Measurements from ENCODE around the gene LAMC1.
A peak's percentile ranks its signal among the peaks of the same experiment; 100 is the strongest.

The LAMC1 gene

DNA sequence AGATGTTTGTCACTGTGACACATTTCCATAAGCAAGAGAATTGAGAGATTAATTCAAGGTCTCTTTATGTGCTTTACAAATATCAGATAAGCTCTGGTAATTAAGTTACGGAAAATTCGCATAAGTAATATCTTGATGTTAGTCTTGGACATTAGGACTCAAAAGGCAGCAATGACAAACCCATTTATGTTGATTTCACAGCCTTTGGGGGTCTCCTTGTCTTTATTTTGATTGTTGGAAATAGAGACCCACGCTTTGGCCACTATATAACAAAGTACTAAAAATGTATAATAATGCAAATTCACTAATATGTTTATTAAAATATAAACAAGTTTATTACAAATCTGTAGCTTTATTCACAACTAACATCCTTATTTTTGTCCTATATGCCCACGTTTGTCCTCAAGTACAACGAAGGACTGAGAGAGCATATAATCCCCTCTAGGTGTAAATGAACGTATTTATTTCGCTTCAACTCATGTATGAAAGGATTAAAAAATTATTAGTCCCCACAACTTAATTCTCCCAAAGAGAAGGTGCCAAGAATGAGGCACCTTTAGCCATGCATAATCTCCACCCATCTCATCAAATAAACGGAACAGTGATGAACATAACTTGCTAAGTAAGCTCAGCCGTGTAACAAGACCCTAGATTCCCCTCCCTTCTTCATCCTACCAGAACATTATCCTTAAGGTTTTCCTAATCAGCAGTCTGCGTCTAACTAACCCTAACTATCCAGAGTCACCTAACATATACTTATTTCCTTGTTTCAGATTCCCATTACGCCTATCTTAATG lies 1.6 kb upstream of the LAMC1 start:
- DNase-seq: no peak

DNA sequence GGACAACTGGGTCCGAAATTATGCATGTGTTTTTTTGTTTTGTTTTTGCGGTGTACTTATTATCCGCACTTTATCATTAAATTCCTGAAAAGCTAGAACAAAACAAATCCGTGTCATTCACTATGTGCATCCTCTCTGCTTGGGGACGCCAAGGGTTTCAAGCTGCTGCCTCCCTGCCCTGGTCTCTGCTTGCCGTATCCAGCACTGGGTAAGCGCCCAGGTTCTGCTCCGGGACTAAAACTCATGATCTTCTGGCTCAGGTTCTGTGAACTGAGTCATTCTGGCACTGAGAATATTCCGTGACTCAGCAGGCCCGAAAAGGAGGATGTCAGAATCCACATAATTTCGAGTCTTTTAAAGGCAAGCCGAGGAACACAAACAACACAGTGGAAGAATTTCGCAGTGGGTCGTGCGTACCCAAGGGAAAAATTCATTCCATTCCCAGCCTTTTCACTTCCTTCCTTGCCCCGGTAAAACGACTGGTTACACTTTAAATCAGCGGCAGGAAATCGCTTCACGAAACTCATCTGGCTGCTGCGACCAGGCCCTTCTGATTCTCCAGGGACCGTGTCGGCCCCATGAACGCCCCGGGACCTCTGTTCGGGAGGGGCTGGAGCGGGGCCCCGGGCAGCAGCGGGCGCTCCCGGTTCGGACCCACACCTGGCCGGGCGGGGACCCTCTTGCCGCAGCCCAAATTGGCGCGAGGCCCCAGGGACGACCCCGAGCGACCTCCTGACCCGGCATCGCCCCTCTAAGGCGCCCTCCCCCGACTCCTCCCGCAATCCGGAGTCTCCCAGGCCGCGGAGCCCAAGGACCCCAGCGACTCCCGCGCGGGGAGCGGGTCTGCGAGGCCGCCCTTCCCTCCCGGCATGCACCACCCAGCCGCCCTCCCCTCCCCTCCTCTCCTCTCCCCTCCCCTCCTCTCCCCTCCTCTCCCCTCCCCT lies 746 bp upstream of the LAMC1 start:
- DNase-seq: peak; percentile 37

DNA sequence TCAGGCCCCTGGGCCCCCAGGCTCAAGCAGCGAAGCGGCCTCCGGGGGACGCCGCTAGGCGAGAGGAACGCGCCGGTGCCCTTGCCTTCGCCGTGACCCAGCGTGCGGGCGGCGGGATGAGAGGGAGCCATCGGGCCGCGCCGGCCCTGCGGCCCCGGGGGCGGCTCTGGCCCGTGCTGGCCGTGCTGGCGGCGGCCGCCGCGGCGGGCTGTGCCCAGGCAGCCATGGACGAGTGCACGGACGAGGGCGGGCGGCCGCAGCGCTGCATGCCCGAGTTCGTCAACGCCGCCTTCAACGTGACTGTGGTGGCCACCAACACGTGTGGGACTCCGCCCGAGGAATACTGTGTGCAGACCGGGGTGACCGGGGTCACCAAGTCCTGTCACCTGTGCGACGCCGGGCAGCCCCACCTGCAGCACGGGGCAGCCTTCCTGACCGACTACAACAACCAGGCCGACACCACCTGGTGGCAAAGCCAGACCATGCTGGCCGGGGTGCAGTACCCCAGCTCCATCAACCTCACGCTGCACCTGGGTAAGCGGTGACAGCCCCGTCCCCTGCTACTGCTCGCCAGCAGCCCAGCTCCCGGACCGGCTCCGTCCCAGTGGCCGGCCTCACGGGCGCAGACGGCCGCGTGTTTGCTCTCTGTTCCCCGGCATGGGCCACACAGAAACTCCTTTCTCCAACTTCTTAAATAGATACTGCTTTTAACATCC lies 539 bp downstream of the LAMC1 start:
- peak; percentile 33 for DNase-seq

DNA sequence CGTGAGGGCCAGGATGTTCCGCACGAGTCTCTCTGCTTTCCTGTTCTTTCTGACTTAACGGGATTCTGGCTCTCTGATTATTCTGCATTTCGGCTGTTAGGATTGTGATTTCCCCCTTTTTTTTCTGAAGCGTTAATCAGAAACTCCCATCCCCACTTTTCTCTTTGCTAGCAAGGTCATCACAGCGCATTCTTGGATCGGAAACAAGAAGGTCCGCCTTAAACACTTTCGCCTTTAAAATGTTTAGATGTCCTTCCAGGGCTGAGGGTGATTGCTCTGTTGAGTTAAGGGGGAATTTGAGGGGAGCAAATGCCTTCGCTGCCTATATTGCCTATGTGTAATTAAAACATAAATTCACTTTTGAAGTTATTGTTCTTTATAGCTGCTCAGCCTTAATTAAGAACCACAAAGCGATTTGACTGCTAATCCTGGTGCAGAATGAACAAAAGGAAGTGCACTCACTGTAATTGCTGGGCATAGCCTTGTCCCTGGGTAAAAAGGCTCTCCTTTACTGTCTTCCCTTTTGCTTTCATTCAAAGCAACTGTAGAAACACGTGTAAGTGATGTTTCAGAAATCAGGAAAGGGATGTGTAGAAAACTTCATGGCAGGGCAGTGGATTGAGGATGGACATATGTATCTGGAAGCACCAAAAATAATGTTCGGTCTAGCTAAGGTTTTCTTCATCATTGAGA lies 1.2 kb downstream of the LAMC1 start:
- DNase-seq: no peak

DNA sequence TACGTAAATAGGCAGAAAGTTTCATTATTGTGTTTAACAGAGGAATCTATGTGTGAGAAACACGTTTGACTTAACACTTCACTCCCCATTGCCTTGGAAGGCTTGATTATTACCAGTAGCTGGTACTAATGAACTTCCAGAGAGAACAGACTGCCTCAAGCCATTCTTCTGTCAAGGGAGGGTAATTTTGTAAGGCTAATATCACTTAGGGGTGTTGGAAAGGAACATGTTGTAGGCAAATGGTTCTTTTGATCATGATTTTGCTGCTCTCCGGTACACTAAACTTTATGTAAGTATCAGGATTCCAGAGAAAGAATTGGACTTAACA lies 1.8 kb downstream of the LAMC1 start:
- DNase-seq: no peak

DNA sequence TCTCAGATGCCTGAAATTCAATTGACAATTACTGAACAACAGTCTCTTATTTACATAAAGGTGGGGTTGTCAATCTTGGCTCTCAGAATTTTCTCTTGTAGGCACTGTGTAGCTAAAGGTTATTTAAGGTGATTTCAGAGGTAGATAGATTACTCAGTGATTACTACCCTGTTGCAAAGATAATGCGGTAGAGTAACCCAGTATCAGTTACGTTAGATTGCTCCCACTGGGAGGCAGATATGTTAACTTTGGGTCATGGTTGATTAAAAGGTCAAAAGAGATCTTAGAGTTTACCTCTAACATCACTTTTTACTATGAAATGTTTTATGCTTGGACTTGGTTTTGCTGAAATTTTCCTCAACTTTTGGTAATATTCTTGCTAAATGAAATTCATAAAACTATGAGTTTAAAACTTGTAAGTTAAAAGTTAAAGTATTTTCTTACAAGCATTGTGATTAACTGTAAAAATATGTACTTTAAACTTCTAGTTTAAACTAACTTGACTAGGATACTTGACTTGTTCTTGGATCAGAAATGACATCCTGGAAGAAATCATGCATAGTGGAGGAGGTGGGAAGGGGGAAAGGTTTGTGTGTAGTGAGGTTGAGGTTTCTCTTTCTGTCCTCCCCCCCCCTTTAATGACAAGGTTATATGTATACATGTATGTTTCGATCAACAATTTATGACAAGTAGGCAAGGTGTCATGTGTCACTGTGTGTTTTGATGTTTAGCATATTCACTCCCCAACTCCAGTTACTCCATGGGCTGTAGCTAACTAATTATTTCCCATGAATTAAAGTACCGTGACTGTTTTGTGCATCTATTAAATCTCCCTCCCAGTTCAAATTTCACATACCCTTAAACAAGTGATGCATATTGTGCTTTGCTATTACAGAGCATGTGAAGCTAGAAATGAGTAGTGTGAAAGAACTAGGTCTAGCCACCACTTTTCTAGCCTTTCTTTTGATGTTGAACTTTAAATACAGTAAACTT lies 2.9 kb downstream of the LAMC1 start:
- DNase-seq: peak; percentile 20

DNA sequence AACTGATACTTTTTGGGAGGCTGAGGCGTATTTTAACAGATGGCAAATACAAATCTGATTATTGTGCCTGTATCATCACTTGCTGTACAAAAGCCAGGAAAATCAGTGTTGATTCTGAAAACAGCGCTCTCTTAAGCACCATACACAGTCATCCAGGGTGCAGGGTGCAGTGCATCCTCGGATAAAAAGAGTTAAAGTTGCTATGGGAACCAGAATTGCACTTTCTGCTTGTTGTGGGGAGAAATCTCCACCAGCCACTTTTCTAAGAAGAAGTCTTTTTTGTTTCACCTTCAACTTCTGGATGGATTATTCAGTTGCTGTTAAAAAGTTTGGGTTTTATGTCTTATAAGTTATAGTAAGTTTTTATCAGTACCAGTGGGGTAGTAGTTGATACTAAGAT lies 3.8 kb downstream of the LAMC1 start:
- DNase-seq: no peak

DNA sequence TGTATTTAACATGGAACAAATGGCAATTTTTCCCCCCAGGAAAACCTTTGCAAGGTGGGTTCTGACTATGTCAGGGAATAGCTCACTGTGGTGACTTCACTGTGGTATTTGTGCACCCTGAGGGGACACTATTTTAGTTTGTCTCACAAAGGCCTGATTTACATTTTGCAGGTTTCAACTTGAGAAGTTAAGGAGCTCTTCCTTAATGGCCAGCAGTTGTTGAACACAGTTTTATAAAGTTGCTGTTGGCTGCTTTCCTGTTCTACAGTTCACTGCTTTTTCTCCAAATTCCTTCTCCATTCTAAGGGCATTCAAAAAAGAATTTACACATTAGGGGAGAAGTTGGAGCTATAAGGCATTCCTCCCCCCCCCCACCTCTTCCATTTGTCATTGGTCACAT lies 4.6 kb downstream of the LAMC1 start:
- DNase-seq: no peak

DNA sequence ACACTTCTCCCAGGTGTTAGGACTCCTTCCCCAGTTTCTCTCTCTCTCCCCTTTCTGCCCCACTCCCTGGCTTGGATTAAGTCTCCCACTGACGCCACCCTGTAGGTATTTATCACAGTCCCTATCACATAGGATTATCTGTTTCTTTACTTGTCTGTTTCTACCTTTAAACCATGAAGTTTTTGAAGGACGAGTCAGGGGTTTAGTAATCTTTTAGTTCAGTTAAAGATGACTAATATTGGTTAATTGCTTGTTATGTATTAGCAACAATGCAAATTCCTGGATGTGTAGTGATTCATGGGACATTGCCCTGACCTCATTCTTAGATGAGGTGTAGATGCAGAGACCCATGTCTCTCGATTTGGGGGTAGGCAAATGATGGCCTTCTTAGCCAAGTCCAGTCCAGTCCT lies 6.4 kb downstream of the LAMC1 start:
- DNase-seq: no peak

DNA sequence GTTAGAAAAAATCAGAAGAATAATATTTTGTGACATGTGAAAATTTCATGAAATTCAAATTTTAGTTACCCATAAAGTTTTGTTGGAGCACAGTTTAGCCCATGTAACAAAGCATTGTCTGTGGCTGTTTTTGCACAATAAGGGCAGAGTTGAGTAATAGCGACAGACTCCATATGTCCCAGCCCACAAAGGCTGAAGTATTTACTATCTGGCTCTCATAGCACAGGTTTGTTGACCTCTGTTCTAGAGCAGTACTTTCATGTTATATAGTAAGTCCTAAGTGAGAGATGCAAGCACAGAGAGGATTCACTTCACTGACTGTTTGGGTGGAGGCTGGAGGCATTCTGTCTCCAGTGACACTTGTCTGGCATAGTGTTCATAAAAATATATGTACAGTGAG lies 6.8 kb downstream of the LAMC1 start:
- no peak for DNase-seq

DNA sequence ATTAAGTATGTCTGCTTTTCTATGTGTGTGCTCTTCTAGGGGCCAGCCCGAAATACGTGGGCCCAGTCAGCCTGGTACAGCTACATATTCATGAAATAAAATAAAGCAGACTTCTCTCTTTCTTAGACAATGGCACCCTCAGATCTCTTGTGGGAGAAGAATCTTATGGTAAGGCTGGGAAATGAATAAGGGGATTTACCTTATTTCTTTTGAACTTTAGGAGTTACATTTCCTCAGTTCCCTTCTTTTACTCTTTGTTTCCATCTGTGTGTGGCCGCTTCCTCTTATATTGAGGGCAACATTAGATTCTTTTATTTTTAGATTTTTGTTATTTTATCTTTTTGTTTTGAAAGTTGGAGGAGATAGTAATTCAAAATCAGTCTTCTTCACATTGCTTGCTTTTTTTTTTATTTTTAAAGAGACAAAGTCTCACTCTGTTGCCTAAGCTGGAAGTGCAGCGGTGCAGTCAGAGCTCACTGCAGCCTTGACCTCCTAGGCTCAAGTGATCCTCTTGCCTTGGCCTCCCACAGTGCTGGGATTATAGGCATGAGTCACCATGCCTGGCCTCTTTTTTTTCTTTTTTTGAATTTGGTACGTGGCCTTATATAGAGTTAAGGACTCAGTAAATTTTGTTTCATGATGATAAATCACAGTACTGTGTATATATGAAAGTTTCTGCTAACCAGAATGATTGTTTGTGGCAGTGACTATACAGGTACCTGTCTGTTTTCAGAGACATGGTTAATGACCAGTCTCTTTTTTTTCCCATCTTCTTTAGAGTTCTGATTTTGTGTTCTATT lies 9.1 kb downstream of the LAMC1 start:
- DNase-seq: no peak

DNA sequence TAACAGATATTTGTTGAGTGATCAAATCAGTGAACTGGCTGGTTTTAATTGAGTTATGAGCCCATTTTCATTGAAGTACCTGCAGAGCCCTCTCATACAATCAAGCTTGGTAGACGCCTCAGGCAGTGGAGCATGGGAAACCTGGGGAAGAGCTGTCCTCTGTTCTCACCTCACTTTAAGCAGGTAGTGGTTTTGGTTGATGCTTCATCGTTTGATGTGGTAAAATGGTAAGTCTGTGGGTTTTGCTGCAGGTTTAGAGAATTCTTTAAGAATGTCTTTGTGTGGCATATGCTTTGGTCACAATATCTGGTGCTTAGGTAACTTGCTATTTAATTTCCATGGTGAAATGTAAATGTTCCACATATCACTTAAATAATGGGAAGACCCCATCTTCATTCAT lies 10.0 kb downstream of the LAMC1 start:
- DNase-seq: no peak

DNA sequence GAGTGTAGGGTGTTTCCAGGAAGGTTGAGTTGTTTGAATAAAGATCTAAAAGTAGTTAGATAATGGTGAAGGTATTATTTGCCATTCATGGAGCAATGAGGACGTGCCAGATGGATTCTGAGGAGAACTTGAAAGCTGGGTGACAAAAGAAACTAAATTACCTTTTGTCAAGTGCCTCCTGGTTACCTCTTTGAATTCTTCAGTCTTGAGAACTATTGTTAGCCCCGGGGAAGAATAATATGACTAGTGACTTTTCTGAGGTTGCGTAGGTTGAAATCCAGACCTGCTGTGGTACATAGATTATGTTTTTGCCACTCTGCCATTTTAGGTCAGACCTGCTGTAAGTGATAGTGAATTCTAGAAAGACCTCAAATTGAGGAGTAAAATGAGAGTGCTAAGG lies 11.5 kb downstream of the LAMC1 start:
- no peak for DNase-seq

DNA sequence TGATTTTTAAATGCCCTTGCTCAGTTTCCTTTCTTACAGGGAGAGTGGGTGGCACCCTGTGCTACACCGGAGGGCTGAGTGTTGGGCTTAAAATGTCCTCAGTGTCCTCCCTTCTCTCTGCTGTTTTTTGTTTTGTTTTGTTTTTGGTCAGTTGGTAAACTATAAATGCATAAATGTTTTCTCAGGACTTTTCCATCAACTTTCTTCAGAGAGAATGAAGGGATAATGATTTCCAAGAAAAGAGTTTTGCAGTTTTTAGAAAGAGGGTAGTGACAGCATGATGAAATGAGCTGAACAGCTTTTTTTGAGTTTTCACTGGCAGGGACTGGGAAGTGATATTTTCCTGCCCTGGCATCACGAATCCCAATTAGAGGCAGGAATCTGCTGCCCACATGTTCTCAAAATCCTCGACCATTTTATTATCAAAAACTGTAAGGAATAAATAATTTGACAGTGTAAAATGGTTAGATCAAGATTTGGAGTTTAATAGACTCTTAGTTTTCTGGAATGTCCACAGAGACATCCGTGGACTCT lies 15.2 kb downstream of the LAMC1 start:
- no peak for DNase-seq

DNA sequence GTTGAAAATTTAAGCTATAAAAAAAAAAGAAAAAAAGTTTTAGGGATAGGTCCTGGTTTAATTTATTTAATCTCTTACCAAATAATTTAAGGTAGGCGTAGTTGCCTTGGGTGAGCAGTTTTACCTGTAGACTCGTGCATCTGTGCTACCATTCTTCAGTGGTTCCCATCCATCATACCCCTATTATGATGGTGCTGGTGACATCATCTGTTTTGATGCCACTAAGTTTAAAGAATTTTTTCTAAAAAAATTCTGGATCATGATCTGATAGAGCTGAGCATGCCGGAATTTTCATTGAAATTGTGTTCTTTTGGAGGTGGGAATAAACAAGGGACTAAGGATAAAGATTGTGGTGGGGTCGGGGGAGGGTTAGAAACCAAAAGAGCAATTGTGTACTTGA lies 15.7 kb downstream of the LAMC1 start:
- no peak for DNase-seq

DNA sequence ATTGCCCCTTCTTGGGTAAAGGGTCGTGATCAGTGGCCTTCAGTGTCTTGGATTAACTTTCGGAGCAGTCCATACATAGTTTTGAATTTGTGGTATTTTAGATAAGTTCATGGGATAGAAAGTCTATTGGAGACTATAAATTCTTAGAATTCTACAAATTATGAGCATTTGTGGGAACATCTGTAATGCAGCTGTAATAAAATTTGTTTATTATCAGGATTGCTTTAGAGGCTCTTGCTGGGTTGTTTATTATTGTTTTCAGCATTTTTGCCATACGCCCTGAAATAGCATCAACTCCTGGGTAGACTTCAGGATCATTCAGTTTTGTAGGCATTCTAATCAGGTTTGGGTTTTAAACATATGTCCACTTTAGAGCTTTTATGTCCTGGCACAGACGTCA lies 16.1 kb downstream of the LAMC1 start:
- no peak for DNase-seq

DNA sequence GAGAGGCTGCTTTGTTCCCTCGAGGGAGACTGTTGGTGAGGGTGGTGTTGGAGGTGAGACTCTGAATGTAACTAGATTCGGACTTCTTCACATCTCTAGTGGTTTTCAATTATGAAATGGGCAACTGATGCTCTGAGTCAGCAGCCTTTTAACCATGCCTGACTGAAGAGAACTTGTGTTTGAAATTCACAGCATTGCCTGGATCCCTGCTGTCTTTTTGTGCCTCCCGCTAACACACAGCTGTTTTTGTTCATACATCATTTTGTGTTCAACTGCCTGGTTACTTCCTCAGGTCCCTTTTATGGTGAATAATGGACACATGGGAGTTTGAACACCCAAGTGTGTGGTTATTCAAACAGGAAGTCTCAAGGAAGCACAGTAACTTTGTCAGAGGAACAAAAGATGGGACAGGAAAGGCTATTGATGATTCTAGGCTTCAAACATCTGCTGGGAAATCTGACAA lies 16.8 kb downstream of the LAMC1 start:
- no peak for DNase-seq

DNA sequence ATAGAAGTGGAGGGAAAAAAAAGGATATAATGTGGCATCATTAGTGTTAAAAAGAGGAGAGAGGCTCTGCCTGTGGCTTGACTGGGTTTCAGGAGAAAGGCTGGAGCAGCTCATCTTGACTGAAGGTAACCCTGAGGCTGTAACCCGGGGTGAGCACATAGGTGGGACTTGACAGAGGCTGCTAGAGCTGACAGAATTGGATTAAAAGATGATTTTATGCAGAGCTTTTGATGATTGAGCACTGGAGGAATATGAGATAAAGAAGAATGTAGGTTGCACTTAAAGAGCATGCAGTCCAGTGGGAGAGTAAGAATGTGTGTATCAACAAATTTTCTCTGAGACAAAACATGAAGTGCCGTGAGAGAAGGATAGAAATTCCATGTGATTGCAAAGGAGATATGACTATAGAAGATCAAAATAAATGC lies 17.3 kb downstream of the LAMC1 start:
- no peak for DNase-seq

DNA sequence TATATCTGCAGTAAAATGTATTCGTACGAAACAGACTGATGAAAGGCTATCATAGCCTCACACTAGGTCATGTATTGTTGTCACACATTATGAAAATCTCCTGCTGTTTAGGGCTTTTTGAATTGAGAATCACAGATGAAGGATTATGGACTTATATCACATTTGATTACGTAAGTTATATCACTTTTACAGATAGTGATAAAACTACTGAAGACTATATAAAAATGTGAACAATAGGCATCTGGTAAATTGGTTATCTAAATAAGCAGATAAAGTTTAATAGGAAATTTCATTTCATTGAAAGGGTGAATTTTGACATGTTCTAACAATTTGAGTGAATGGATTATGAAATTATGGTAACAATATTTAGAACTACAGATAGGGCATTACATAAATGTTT lies 20.0 kb downstream of the LAMC1 start:
- no peak for DNase-seq
